ENCODE results near the gene ALG6.

The ALG6 gene

GRCh38 chr1:63367215-63368103, at the start of gene ALG6:
Gene ALG6 (plus strand): TSS chr1:63367627. CDS start chr1:63370978, 3,351 bp downstream.
- peak; percentile 77 to 93 (median 91) for DNase-seq (ENCODE audit: low read depth in 2 of 3, low spot score in 2 of 3)

- DNase-seq (ENCODE audit: low read depth in 2 of 3, low spot score in 2 of 3): no peak
Observed at GRCh38 chr1:63317817-63318152, 49.6 kb upstream of the ALG6 start.

GRCh38 chr1:63318201-63318979, 49.0 kb upstream of the ALG6 start:
- no peak for DNase-seq (ENCODE audit: low read depth in 2 of 3, low spot score in 2 of 3)

- DNase-seq (ENCODE audit: low read depth in 2 of 3, low spot score in 2 of 3): no peak
Observed at GRCh38 chr1:63319046-63320021, 48.1 kb upstream of the ALG6 start.

- DNase-seq (ENCODE audit: low read depth in 2 of 3, low spot score in 2 of 3): no peak
Observed at GRCh38 chr1:63320022-63320721, 47.3 kb upstream of the ALG6 start.

- DNase-seq (ENCODE audit: low read depth in 2 of 3, low spot score in 2 of 3): no peak
Observed at GRCh38 chr1:63321066-63321784, 46.2 kb upstream of the ALG6 start.

- DNase-seq (ENCODE audit: low read depth in 2 of 3, low spot score in 2 of 3): no peak
Observed at GRCh38 chr1:63321785-63322113, 45.7 kb upstream of the ALG6 start.

GRCh38 chr1:63322114-63322943, 45.1 kb upstream of the ALG6 start, which contains the start of gene FOXD3:
Gene FOXD3 (plus strand): TSS chr1:63322567. CDS start chr1:63323059, 492 bp downstream.
- no peak for DNase-seq (ENCODE audit: low read depth in 2 of 3, low spot score in 2 of 3)

- DNase-seq (ENCODE audit: low read depth in 2 of 3, low spot score in 2 of 3): no peak
Observed at GRCh38 chr1:63322944-63323864, 44.2 kb upstream of the ALG6 start.

GRCh38 chr1:63323865-63324778, 43.3 kb upstream of the ALG6 start:
- DNase-seq (ENCODE audit: low read depth in 2 of 3, low spot score in 2 of 3): no peak

- no peak for DNase-seq (ENCODE audit: low read depth in 2 of 3, low spot score in 2 of 3)
Observed at GRCh38 chr1:63324779-63325119, 42.7 kb upstream of the ALG6 start.

- DNase-seq (ENCODE audit: low read depth in 2 of 3, low spot score in 2 of 3): no peak
Observed at GRCh38 chr1:63325279-63325985, 42.0 kb upstream of the ALG6 start.

GRCh38 chr1:63326106-63326472, 41.3 kb upstream of the ALG6 start:
- DNase-seq (ENCODE audit: low read depth in 2 of 3, low spot score in 2 of 3): no peak

- no peak for DNase-seq (ENCODE audit: low read depth in 2 of 3, low spot score in 2 of 3)
Observed at GRCh38 chr1:63326473-63327380, 40.7 kb upstream of the ALG6 start.

- DNase-seq (ENCODE audit: low read depth in 2 of 3, low spot score in 2 of 3): no peak
Observed at GRCh38 chr1:63327417-63328054, 39.9 kb upstream of the ALG6 start.

All from activated CD8-positive, alpha-beta memory T cell treated with anti-CD3 and anti-CD28 coated beads for 48 hours (primary cell).